IMR-90 (cell line): ENCODE results near the gene ARHGEF33. TPM values are rescaled to one million over a fixed set of nuclear protein-coding genes. Genes with fewer than 3 reads are reported as not detected.

ENCODE experiments used
- ATAC-seq: fragments of 200-7000 bp; cut with Tn5 transposase; 2 replicates; pipeline ENCODE4 v1.9.1; 2020; ENCODE audit warnings: low read depth, mild to moderate bottlenecking, moderate library complexity
- BruUV-seq: library from RNA; stranded (reverse); fragments of 400-500 nt; replicated peaks from 2 replicates; lab custom pipeline; 2021; lab: Mats Ljungman, UMichigan
- CTCF ChIA-PET: fragments of 300-600 bp; formaldehyde crosslinking; extraction: SDS; loops from one replicate; lab custom pipeline; 2021; ENCODE audit warnings: antibody characterized with exemption; lab: Yijun Ruan, JAX
- POLR2A ChIA-PET: fragments of 300-600 bp; sonication (Branson Sonifier 250); formaldehyde crosslinking; loops from one replicate; lab custom pipeline; 2022; ENCODE audit warnings: antibody characterized with exemption; ENCODE audit not compliant: unreplicated experiment; lab: Charles Lee
- DNase-seq: peaks from one replicate; pipeline ENCODE4 v3.0.0; 2013
- H2AFZ ChIP-seq: replicated peaks from 2 replicates; pipeline ENCODE3; 2013; ENCODE audit warnings: low read length, mild to moderate bottlenecking; ENCODE audit not compliant: poor library complexity
- H2AK5ac ChIP-seq: 2 replicates; pipeline ENCODE4 v1.6.1; 2013; ENCODE audit warnings: low read depth, low read length, inconsistent platforms
- H2AK9ac ChIP-seq: replicated peaks from 2 replicates; pipeline ENCODE3; 2013; ENCODE audit warnings: mild to moderate bottlenecking, low read depth, low read length, moderate library complexity; ENCODE audit not compliant: poor library complexity
- H2BK120ac ChIP-seq: 2 replicates; pipeline ENCODE4 v1.6.1; 2013; ENCODE audit warnings: low read depth, low read length, inconsistent platforms
- H2BK15ac ChIP-seq: 3 replicates; pipeline ENCODE4 v1.6.1; 2013; ENCODE audit warnings: low read depth, low read length, inconsistent platforms
- H2BK20ac ChIP-seq: 2 replicates; pipeline ENCODE4 v1.6.1; 2013; ENCODE audit warnings: low read depth, mild to moderate bottlenecking, inconsistent platforms, low read length, moderate library complexity
- H2BK5ac ChIP-seq: 2 replicates; pipeline ENCODE4 v1.6.1; 2013; ENCODE audit warnings: mild to moderate bottlenecking, low read depth, low read length, inconsistent platforms; ENCODE audit not compliant: poor library complexity, severe bottlenecking
- H3K14ac ChIP-seq: replicated peaks from 2 replicates; pipeline ENCODE4 v1.6.1; 2013; ENCODE audit warnings: low read depth, low read length, inconsistent platforms
- H3K18ac ChIP-seq: 2 replicates; pipeline ENCODE4 v1.6.1; 2013; ENCODE audit warnings: low read depth, low read length, control low read depth
- H3K23ac ChIP-seq: 2 replicates; pipeline ENCODE4 v1.6.1; 2013; ENCODE audit warnings: low read depth, low read length, inconsistent platforms
- H3K27ac ChIP-seq: 2 replicates; pipeline ENCODE4 v1.5.1; 2013; ENCODE audit warnings: mild to moderate bottlenecking, control low read depth, low read length; ENCODE audit not compliant: insufficient read depth
- H3K27me3 ChIP-seq: 2 replicates; pipeline ENCODE4 v1.6.1; 2013; ENCODE audit warnings: low read length; ENCODE audit not compliant: control insufficient read depth, insufficient read depth
- H3K36me3 ChIP-seq: 2 replicates; pipeline ENCODE4 v1.6.1; 2013; ENCODE audit warnings: low read length, mixed read lengths; ENCODE audit not compliant: control insufficient read depth, insufficient read depth
- H3K4ac ChIP-seq: 2 replicates; pipeline ENCODE4 v1.6.1; 2013; ENCODE audit warnings: low read depth, low read length, inconsistent platforms
- H3K4me1 ChIP-seq: 2 replicates; pipeline ENCODE4 v1.6.1; 2013; ENCODE audit warnings: low read length, mixed read lengths; ENCODE audit not compliant: control insufficient read depth, insufficient read depth
- H3K4me2 ChIP-seq: 2 replicates; pipeline ENCODE4 v1.6.1; 2013; ENCODE audit warnings: low read depth, mild to moderate bottlenecking, control low read depth, low read length, moderate library complexity
- H3K4me3 ChIP-seq: 2 replicates; pipeline ENCODE4 v1.5.1; 2013; ENCODE audit warnings: low read depth, mild to moderate bottlenecking, control low read depth, low read length, moderate library complexity; ENCODE audit not compliant: insufficient read depth
- H3K56ac ChIP-seq: 2 replicates; pipeline ENCODE4 v1.6.1; 2013; ENCODE audit warnings: low read length, inconsistent platforms; ENCODE audit not compliant: insufficient read depth; ENCODE audit errors: extremely low read depth
- H3K79me1 ChIP-seq, 2 experiments: 2 replicates each; pipeline ENCODE4 v1.6.1; 2013; ENCODE audit warnings: low read length in 2 of 2, inconsistent platforms in 1 of 2, low read depth in 1 of 2
- H3K9ac ChIP-seq: 2 replicates; pipeline ENCODE4 v1.6.1; 2013; ENCODE audit warnings: low read depth, low read length, control low read depth
- H3K9me1 ChIP-seq: 2 replicates; pipeline ENCODE4 v1.6.1; 2013; ENCODE audit warnings: low read length, inconsistent platforms; ENCODE audit not compliant: insufficient read depth
- H3K9me3 ChIP-seq: 2 replicates; pipeline ENCODE4 v1.6.1; 2013; ENCODE audit warnings: low read length; ENCODE audit not compliant: control insufficient read depth, insufficient read depth
- H4K20me1 ChIP-seq: 2 replicates; pipeline ENCODE4 v1.6.1; 2013; ENCODE audit warnings: low read length, inconsistent platforms; ENCODE audit not compliant: insufficient read depth
- H4K5ac ChIP-seq: 2 replicates; pipeline ENCODE4 v1.6.1; 2013; ENCODE audit warnings: mild to moderate bottlenecking, low read depth, low read length, control low read depth
- H4K8ac ChIP-seq, 2 experiments: 2 replicates each; pipeline ENCODE4 v1.6.1; 2013; ENCODE audit warnings: low read depth in 2 of 2, low read length in 2 of 2, control low read depth in 1 of 2, inconsistent platforms in 1 of 2
- H4K91ac ChIP-seq: 2 replicates; pipeline ENCODE4 v1.6.1; 2013; ENCODE audit warnings: low read depth, low read length, inconsistent platforms; ENCODE audit not compliant: insufficient read depth
- BHLHE40 ChIP-seq: fragments of 150-350 bp; IDR thresholded peaks from 2 replicates; pipeline ENCODE4 v1.6.1; 2016; ENCODE audit warnings: mild to moderate bottlenecking, low read depth, low read length
- CEBPB ChIP-seq: IDR thresholded peaks from 2 replicates; pipeline ENCODE4 v1.6.1; 2012; ENCODE audit warnings: low read depth, low read length, improper control_type of control experiment
- CHD1 ChIP-seq: IDR thresholded peaks from 2 replicates; pipeline ENCODE4 v1.6.1; 2012; ENCODE audit warnings: low read depth, low read length, improper control_type of control experiment
- CTCF ChIP-seq: conservative IDR thresholded peaks from 2 replicates; pipeline ENCODE4 v1.5.1; 2012; ENCODE audit warnings: mild to moderate bottlenecking, low read depth, low read length, improper control_type of control experiment
- MXI1 ChIP-seq: IDR thresholded peaks from 2 replicates; pipeline ENCODE4 v1.6.1; 2012; ENCODE audit warnings: low read depth, mild to moderate bottlenecking, low read length, moderate library complexity, borderline replicate concordance
- POLR2A ChIP-seq: IDR thresholded peaks from 2 replicates; pipeline ENCODE4 v1.6.1; 2012; ENCODE audit warnings: mild to moderate bottlenecking, low read depth, low read length
- RFX5 ChIP-seq: IDR thresholded peaks from 2 replicates; pipeline ENCODE4 v1.8.0; 2012; ENCODE audit warnings: low read depth, mild to moderate bottlenecking, low read length, moderate library complexity
- WGBS, 2 experiments: methylation state at CpG; one replicate each; pipeline versions ENCODE4 v1.1.5 to v1.1.7; 2013; ENCODE audit warnings: missing lambda C conversion rate in 2 of 2; ENCODE audit not compliant: insufficient read length in 1 of 2; ENCODE audit errors: extremely low coverage in 2 of 2; 5-methylcytosine and 5-hydroxymethylcytosine counted together
- dilution Hi-C: fragments of 300-500 bp; cut with HindIII; formaldehyde crosslinking; loops from one replicate; pipeline ENCODE4 v1.14.3; 2018; ENCODE audit warnings: low sequenced_read_pairs; ENCODE audit not compliant: unreplicated experiment
- in situ Hi-C: fragments of 300-500 bp; cut with MboI; formaldehyde crosslinking; loops from 3 replicates; pipeline ENCODE4 v1.14.3; 2019; ENCODE audit warnings: low sequenced_read_pairs, inconsistent platforms, mixed read lengths
- intact Hi-C: fragments of 100-400 bp; cut with micrococcal nuclease; formaldehyde crosslinking; loops from 2 replicates; pipeline ENCODE4 v1.10.0; 2022
- polyA plus RNA-seq, 3 experiments: library from polyadenylated mRNA; depleted of rRNA; stranded (reverse); fragments of >200 nt; gene quantifications; 2 replicates each; pipeline ENCODE4 v1.2.3, GENCODE V29; 2012; ENCODE audit warnings: low replicate concordance in 1 of 3
- total RNA-seq: library from RNA; depleted of rRNA; stranded (reverse); fragments of >200 nt; gene quantifications from 2 replicates; pipeline ENCODE4 v1.2.3, GENCODE V29; 2012
- TF ChIP-seq, protein P1 (sequence below): fragments of 150-350 bp; IDR thresholded peaks from 2 replicates; pipeline ENCODE4 v1.6.1; 2016; ENCODE audit warnings: low read depth, mild to moderate bottlenecking, low read length, moderate library complexity, borderline replicate concordance

The ARHGEF33 gene
- total and polyA plus RNA-seq, 2 of the 4 experiments (the other 2 are of a cell fraction): 0.18 to 0.21 TPM

GRCh38 chr2:38975042-38975441, 85.4 kb downstream of the ARHGEF33 start:
- intact Hi-C loops (no loop called here), dilution Hi-C loops (no loop called here), in situ Hi-C loops (no loop called here)
- H3K4me2 ChIP-seq: no peak overlapping the region
- H3K9me3 ChIP-seq: no peaks in the 10 kb centered on the region
- no peak overlapping the region for H4K91ac ChIP-seq
- no peak overlapping the region for H3K23ac ChIP-seq
- no peak overlapping the region for H2BK15ac ChIP-seq
- H3K18ac ChIP-seq: no peak overlapping the region
- no peak overlapping the region for H2AFZ ChIP-seq
- H3K14ac ChIP-seq: no peak overlapping the region
- no peak overlapping the region for H2AK9ac ChIP-seq
- H3K27me3 ChIP-seq: no peaks in the 10 kb centered on the region
- ChIA-PET CTCF (no interaction called here), POLR2A (no interaction called here)
- no peak overlapping the region for H2BK20ac ChIP-seq
- H4K20me1 ChIP-seq: no peaks in the 10 kb centered on the region
- no peak overlapping the region for H3K56ac ChIP-seq
- WGBS, 2 experiments: no CpG with 5 or more reads among the region's 6 CpGs
- no peaks in the 10 kb centered on the region; the same call in 1 of the 2 replicates for H3K9me1 ChIP-seq
- TF ChIP-seq POLR2A (no peak), CTCF (no peak), BHLHE40 (no peak), CHD1 (no peak), CEBPB (no peak), MXI1 (no peak), RFX5 (no peak)
- TF ChIP-seq, protein P1, sequence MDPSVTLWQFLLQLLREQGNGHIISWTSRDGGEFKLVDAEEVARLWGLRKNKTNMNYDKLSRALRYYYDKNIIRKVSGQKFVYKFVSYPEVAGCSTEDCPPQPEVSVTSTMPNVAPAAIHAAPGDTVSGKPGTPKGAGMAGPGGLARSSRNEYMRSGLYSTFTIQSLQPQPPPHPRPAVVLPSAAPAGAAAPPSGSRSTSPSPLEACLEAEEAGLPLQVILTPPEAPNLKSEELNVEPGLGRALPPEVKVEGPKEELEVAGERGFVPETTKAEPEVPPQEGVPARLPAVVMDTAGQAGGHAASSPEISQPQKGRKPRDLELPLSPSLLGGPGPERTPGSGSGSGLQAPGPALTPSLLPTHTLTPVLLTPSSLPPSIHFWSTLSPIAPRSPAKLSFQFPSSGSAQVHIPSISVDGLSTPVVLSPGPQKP: no peak
- no peak overlapping the region for H3K4ac ChIP-seq
- H3K4me1 ChIP-seq: no peaks in the 10 kb centered on the region
- no peak overlapping the region for H3K9ac ChIP-seq
- H4K5ac ChIP-seq: no peak overlapping the region
- no TSS peak for BruUV-seq
- H3K4me3 ChIP-seq: no peak overlapping the region
- no peak for DNase-seq
- no peak for ATAC-seq
- H2BK5ac ChIP-seq: no peak overlapping the region
- H3K79me1 ChIP-seq: no peaks in the 10 kb centered on the region
- no peak overlapping the region for H2BK120ac ChIP-seq
- no peak overlapping the region for H2AK5ac ChIP-seq
- H4K8ac ChIP-seq: no peak overlapping the region
- peaks cover 3% of the 10 kb centered on the region; the same call in 1 of the 2 replicates for H3K36me3 ChIP-seq
- no peak overlapping the region for H3K27ac ChIP-seq
